ENCODE measurements around the gene HMGXB4.
A peak's percentile ranks its signal among the peaks of the same experiment; 100 is the strongest.

Gene HMGXB4

GRCh38 chr22:35327690-35328471 is 70.6 kb downstream of the HMGXB4 start:
- DNase-seq (ENCODE audit: low read depth), result no peak

- no peak for DNase-seq (ENCODE audit: low read depth)
These were observed 71.2 kb downstream of the HMGXB4 start for GRCh38 chr22:35328472-35328885.

GRCh38 chr22:35329114-35329847 is 72.0 kb downstream of the HMGXB4 start:
- DNase-seq (ENCODE audit: low read depth), result no peak

GRCh38 chr22:35330258-35330861 is 73.1 kb downstream of the HMGXB4 start:
- DNase-seq (ENCODE audit: low read depth), result peak; percentile 87

GRCh38 chr22:35332278-35332677 is 75.0 kb downstream of the HMGXB4 start:
- no peak for DNase-seq (ENCODE audit: low read depth)

- DNase-seq (ENCODE audit: low read depth), result no peak
These were observed 75.9 kb downstream of the HMGXB4 start for GRCh38 chr22:35333220-35333619.

- DNase-seq (ENCODE audit: low read depth), result no peak
These were observed 76.7 kb downstream of the HMGXB4 start for GRCh38 chr22:35334004-35334403.

GRCh38 chr22:35335468-35335867 is 78.2 kb downstream of the HMGXB4 start:
- DNase-seq (ENCODE audit: low read depth), result peak; percentile 16

GRCh38 chr22:35335936-35336781 is 78.9 kb downstream of the HMGXB4 start:
- peak; percentile 35 for DNase-seq (ENCODE audit: low read depth)

GRCh38 chr22:35337932-35338331 is 80.6 kb downstream of the HMGXB4 start:
- DNase-seq (ENCODE audit: low read depth), result no peak

- DNase-seq (ENCODE audit: low read depth), result no peak
These were observed 84.0 kb downstream of the HMGXB4 start for GRCh38 chr22:35341090-35341874.

GRCh38 chr22:35342390-35342789 is 85.1 kb downstream of the HMGXB4 start:
- no peak for DNase-seq (ENCODE audit: low read depth)

GRCh38 chr22:35343664-35344550 is 86.6 kb downstream of the HMGXB4 start:
- DNase-seq (ENCODE audit: low read depth), result no peak

GRCh38 chr22:35344956-35345690 is 87.8 kb downstream of the HMGXB4 start:
- no peak for DNase-seq (ENCODE audit: low read depth)

Data from EH (cell line).